Vagina (tissue), 2 donors: ENCODE results near the gene PCBP4. TPM values are rescaled to one million over a fixed set of nuclear protein-coding genes. Genes with fewer than 3 reads are reported as not detected.

ENCODE experiments used
- DNase-seq, 2 donors: peaks; one replicate each; pipeline ENCODE4 v3.0.0-alpha.2; 2017; ENCODE audit errors: extremely low spot score in 2 of 2
- H3K27ac ChIP-seq: fragments of 200-600 bp; sonication (generic); one replicate; pipeline ENCODE4 v1.5.1; 2019
- H3K27me3 ChIP-seq: fragments of 200-600 bp; sonication (generic); one replicate; pipeline ENCODE4 v1.5.1; 2019
- H3K36me3 ChIP-seq, 2 donors: fragments of 200-600 bp; sonication (generic); one replicate each; pipeline ENCODE4 v1.5.1; 2017 to 2019
- H3K4me1 ChIP-seq: fragments of 200-600 bp; sonication (generic); one replicate; pipeline ENCODE4 v1.5.1; 2019
- H3K4me3 ChIP-seq, 2 donors: fragments of 200-600 bp; sonication (generic); 1 replicate in 1 of 2; 2 replicates in 1 of 2; pipeline ENCODE4 v1.5.1; 2016 to 2019
- H3K9me3 ChIP-seq: fragments of 200-600 bp; sonication (generic); one replicate; pipeline ENCODE4 v1.5.1; 2019
- CTCF ChIP-seq, 3 experiments: fragments of 450-650 bp in 2 of 3; fragments of 200-600 bp in 1 of 3; sonication (generic) in 1 of 3; IDR thresholded peaks; one replicate each; pipeline ENCODE4 v1.5.1; 2017 to 2019; ENCODE audit warnings: antibody characterized with exemption in 3 of 3, mild to moderate bottlenecking in 2 of 3, moderate library complexity in 2 of 3
- POLR2A ChIP-seq, 2 donors: fragments of 450-650 bp; IDR thresholded peaks; one replicate each; pipeline ENCODE4 v1.6.1; 2017; ENCODE audit warnings: antibody characterized with exemption in 2 of 2, mild to moderate bottlenecking in 2 of 2, moderate library complexity in 2 of 2
- POLR2AphosphoS5 ChIP-seq, 2 donors: sonication (generic); formaldehyde crosslinking; IDR thresholded peaks; one replicate each; pipeline ENCODE4 v1.9.0; 2017; ENCODE audit warnings: antibody characterized with exemption in 2 of 2, mild to moderate bottlenecking in 2 of 2, low read depth in 1 of 2; ENCODE audit not compliant: insufficient read depth in 1 of 2
- intact Hi-C: fragments of 100-400 bp; cut with DNase I; formaldehyde crosslinking; loops from one replicate; pipeline ENCODE4 v1.15.1; 2023
- total RNA-seq: library from RNA; depleted of rRNA; stranded (reverse); fragments of >200 nt; gene quantifications from one replicate; pipeline ENCODE4 v1.2.3, GENCODE V29; 2016

The PCBP4 gene
- total RNA-seq, 1 donor from 2014 or later: 36.6 TPM

- peak overlapping the region; percentile 73 to 98 for H3K4me3 ChIP-seq
- H3K27me3 ChIP-seq: no peaks in the 10 kb centered on the region
- peak overlapping the region; percentile 82 for H3K27ac ChIP-seq
- TF ChIP-seq POLR2A (IDR thresholded peaks at IDR 0.05): no peak
- no peak for TF ChIP-seq POLR2AphosphoS5 (IDR thresholded peaks at IDR 0.05; ENCODE audit: insufficient read depth in 1 of 2, low read depth in 1 of 2)
- no peaks in the 10 kb centered on the region for H3K36me3 ChIP-seq
- intact Hi-C loops: no loop called here
- H3K4me1 ChIP-seq: peaks cover 33% of the 10 kb centered on the region
- no peaks in the 10 kb centered on the region for H3K9me3 ChIP-seq
- no peak for DNase-seq
These were observed 1.2 kb downstream of the PCBP4 start for GRCh38 chr3:51966016-51966415.

GRCh38 chr3:51964521-51964920 lies 2.7 kb downstream of the PCBP4 start:
- Histone ChIP-seq H3K4me1 (peaks cover 33% of the 10 kb centered on the region), H3K27me3 (no peaks in the 10 kb centered on the region), H3K9me3 (no peaks in the 10 kb centered on the region), H3K27ac (no peak overlapping the region), H3K36me3 (no peaks in the 10 kb centered on the region), H3K4me3 (no peak overlapping the region)
- TF ChIP-seq POLR2AphosphoS5 (IDR thresholded peaks at IDR 0.05; ENCODE audit: insufficient read depth in 1 of 2, low read depth in 1 of 2) (no peak), CTCF (IDR thresholded peaks at IDR 0.05) (no peak), POLR2A (IDR thresholded peaks at IDR 0.05) (no peak)
- intact Hi-C loops: no loop called here
- no peak for DNase-seq

DNA sequence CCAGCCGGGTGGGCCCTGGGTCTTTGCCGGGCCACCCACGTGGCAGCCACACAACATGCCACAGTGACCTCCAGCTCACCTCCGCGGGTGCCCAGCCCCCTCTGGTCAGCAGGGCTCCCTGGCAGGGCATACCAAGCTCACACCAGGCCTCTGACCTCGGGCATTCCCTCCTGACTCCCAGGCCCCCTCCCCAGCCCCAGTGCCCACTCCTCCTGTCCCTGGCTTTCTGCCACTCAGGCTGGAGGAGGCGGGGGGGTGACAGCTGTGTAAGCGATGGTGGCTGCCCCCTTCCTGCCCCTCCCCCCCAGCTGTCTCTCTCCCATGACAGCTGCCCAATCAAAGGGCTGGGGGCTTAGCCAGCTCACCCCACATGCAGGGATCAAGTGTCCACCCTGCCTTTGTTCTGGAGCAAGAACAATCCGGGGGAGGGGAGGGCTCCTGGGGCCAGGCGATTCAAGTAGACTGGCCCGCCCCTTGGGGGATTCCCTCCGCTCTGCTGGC lies 3.3 kb downstream of the PCBP4 start:
- intact Hi-C loops: no loop called here
- H3K27ac ChIP-seq: no peak overlapping the region

GRCh38 chr3:51962854-51963530 lies 4.3 kb downstream of the PCBP4 start:
- no peak for TF ChIP-seq POLR2A (IDR thresholded peaks at IDR 0.05)
- H3K27me3 ChIP-seq: no peaks in the 10 kb centered on the region
- peaks cover 0 to 1% of the 10 kb centered on the region in 2 donors for H3K36me3 ChIP-seq
- H3K9me3 ChIP-seq: no peaks in the 10 kb centered on the region
- intact Hi-C loops: no loop called here
- no peak for DNase-seq
- H3K4me3 ChIP-seq: no peak overlapping the region
- peaks cover 22% of the 10 kb centered on the region for H3K4me1 ChIP-seq
- no peak overlapping the region for H3K27ac ChIP-seq

More for the DNA sequence above, 3.3 kb downstream of the PCBP4 start:
- Histone ChIP-seq H3K9me3 (no peaks in the 10 kb centered on the region), H3K4me3 (no peak overlapping the region), H3K36me3 (no peaks in the 10 kb centered on the region), H3K27me3 (no peaks in the 10 kb centered on the region), H3K4me1 (peaks cover 32% of the 10 kb centered on the region)
- DNase-seq: no peak
- TF ChIP-seq POLR2AphosphoS5 (IDR thresholded peaks at IDR 0.05; ENCODE audit: insufficient read depth in 1 of 2, low read depth in 1 of 2) (no peak), CTCF (IDR thresholded peaks at IDR 0.05) (no peak), POLR2A (IDR thresholded peaks at IDR 0.05) (no peak)

DNA sequence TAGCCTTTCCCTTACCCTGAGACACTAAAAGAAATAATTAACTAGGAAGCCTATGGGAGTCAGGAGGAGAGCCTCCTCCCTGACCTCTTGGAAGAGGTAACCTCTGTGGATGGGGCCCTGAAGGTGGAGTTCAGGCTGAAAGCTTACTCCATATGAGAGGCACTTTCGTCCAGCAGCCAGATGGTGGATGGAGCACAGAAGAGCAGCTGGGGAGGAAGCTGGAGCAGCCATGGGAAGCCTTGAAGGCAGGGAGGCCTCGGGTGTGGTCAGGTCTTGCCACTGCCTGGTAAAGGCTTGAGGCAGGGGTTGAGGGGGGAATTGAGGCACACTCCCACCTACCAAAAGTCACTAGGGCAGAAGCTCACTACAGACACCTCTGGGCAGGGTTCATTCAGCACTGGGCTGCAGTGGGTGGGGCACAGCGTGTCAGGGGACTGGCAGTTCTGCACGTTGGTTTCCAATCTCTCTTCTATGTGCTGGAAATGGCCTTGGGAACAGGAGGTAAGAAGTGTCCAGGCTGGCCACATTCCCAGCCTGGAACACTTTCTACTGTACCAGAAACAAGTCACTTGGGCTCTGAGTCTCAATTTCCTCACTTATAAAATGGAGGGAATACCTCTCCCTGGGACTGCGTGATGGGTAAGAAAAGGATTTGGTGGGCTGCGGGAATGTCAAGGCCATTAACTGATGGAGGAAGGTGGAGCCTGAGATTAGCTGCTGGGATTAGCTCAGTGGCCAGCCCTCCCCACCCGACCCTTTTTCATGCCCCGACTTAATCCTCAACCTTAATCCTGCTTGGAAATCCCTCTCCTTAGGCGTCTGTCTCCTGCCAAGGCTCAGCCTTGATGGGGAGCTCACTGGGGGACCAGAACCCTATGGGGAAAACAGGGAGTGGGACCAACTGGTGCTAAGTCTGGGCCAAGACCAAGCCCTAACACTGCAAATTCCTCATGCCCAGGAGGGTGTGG lies 5.4 kb downstream of the PCBP4 start:
- intact Hi-C loops: no loop called here
- Histone ChIP-seq H3K4me3 (no peak overlapping the region), H3K27ac (no peak overlapping the region), H3K36me3 (peaks cover 0 to 7% of the 10 kb centered on the region in 2 donors), H3K4me1 (peaks cover 20% of the 10 kb centered on the region), H3K27me3 (no peaks in the 10 kb centered on the region), H3K9me3 (no peaks in the 10 kb centered on the region)
- no peak for TF ChIP-seq CTCF (IDR thresholded peaks at IDR 0.05)
- no peak for DNase-seq
